MCF 10A (cell line): ENCODE data around the gene PIK3IP1. TPM values are rescaled to one million over a fixed set of nuclear protein-coding genes. Genes with fewer than 3 reads are reported as not detected.
A peak's percentile ranks its signal among the peaks of the same experiment; 100 is the strongest.

Experiments used
- BruUV-seq: library from RNA; stranded (reverse); fragments of 400-500 nt; replicated peaks from 2 replicates; lab custom pipeline; 2021; lab: Mats Ljungman, UMichigan
- CTCF ChIA-PET: fragments of 300-600 bp; sonication (Branson Sonifier 250); formaldehyde crosslinking; extraction: SDS; loops from one replicate; lab custom pipeline; 2021; ENCODE audit warnings: antibody characterized with exemption, inconsistent platforms; lab: Yijun Ruan, JAX
- POLR2A ChIA-PET: fragments of 300-600, 350-650 bp; sonication (Branson Sonifier 250); formaldehyde crosslinking; extraction: SDS; loops from one replicate; lab custom pipeline; 2020; ENCODE audit warnings: antibody characterized with exemption, inconsistent platforms; lab: Yijun Ruan, JAX
- DNase-seq: peaks from one replicate; pipeline ENCODE4 v3.0.0-alpha.2; 2018; ENCODE audit not compliant: unreplicated experiment
- H3K27ac Mint-ChIP-seq: one replicate; pipeline ENCODE4 v1.8.0; 2022; ENCODE audit warnings: mild to moderate bottlenecking, low read depth, mixed read lengths; ENCODE audit not compliant: unreplicated experiment
- H3K27me3 Mint-ChIP-seq: one replicate; pipeline ENCODE4 v1.8.0; 2022; ENCODE audit warnings: mixed read lengths; ENCODE audit not compliant: insufficient read depth, unreplicated experiment
- H3K36me3 Mint-ChIP-seq: one replicate; pipeline ENCODE4 v1.8.0; 2022; ENCODE audit warnings: mild to moderate bottlenecking, moderate library complexity, mixed read lengths; ENCODE audit not compliant: insufficient read depth, unreplicated experiment
- H3K4me1 Mint-ChIP-seq: one replicate; pipeline ENCODE4 v1.8.0; 2022; ENCODE audit warnings: mixed read lengths; ENCODE audit not compliant: insufficient read depth, unreplicated experiment
- H3K4me3 Mint-ChIP-seq: one replicate; pipeline ENCODE4 v1.8.0; 2022; ENCODE audit warnings: mild to moderate bottlenecking, moderate library complexity, mixed read lengths; ENCODE audit not compliant: unreplicated experiment
- H3K9me3 Mint-ChIP-seq: one replicate; pipeline ENCODE4 v1.8.0; 2022; ENCODE audit warnings: mixed read lengths; ENCODE audit not compliant: unreplicated experiment
- CTCF ChIP-seq: fragments of 200-600 bp; IDR thresholded peaks from one replicate; pipeline ENCODE4 v1.8.0; 2022; ENCODE audit warnings: antibody characterized with exemption, mild to moderate bottlenecking; ENCODE audit not compliant: unreplicated experiment
- intact Hi-C: fragments of 100-400 bp; cut with micrococcal nuclease; formaldehyde crosslinking; loops from 2 replicates; pipeline ENCODE4 v1.14.1; 2022
- total RNA-seq: library from RNA; stranded (reverse); gene quantifications from 2 replicates; pipeline ENCODE4 v1.2.3, GENCODE V29; 2022

Gene PIK3IP1
- total RNA-seq, 1 experiment from 2014 or later: 0.93 TPM

GRCh38 chr22:31279821-31280505, 12.3 kb downstream of the PIK3IP1 start:
- BruUV-seq: no TSS peak
- Mint-ChIP-seq H3K36me3 (peaks cover 77% of the 10 kb centered on the region), H3K9me3 (no peaks in the 10 kb centered on the region), H3K27me3 (no peaks in the 10 kb centered on the region), H3K4me3 (no peak overlapping the region), H3K27ac (peak overlapping the region; percentile 17), H3K4me1 (peaks cover 11% of the 10 kb centered on the region)
- no peak for TF ChIP-seq CTCF
- ChIA-PET POLR2A (interaction anchor here (0.7 to 5.1 kb wide), 7 partner anchors 9 to 58 kb away, joined by 3 to 43 read pairs (median 7); partner anchors contain the start of gene PIK3IP1), CTCF (interaction anchor here (0.8 to 1.9 kb wide), 3 partner anchors 12 to 172 kb away, joined by 3 to 4 read pairs (median 3); partner anchors contain the start of gene SELENOM)
- DNase-seq: no peak
- intact Hi-C loops: no loop called here

- peaks cover 84% of the 10 kb centered on the region for H3K36me3 Mint-ChIP-seq
- ChIA-PET POLR2A (interaction anchor here (1.0 to 5.1 kb wide), 8 partner anchors 9 to 61 kb away, joined by 3 to 43 read pairs (median 6); partner anchors contain the start of gene PIK3IP1), CTCF (interaction anchor here (0.8 to 1.9 kb wide), 3 partner anchors 12 to 172 kb away, joined by 3 to 4 read pairs (median 3); partner anchors contain the start of gene SELENOM)
These were observed 13.0 kb downstream of the PIK3IP1 start for GRCh38 chr22:31279327-31279669.

GRCh38 chr22:31278626-31279326, 13.5 kb downstream of the PIK3IP1 start:
- Mint-ChIP-seq H3K27ac (no peak overlapping the region), H3K9me3 (no peaks in the 10 kb centered on the region), H3K27me3 (no peaks in the 10 kb centered on the region), H3K4me1 (peaks cover 11% of the 10 kb centered on the region), H3K4me3 (no peak overlapping the region), H3K36me3 (peaks cover 89% of the 10 kb centered on the region)
- no peak for DNase-seq
- no TSS peak for BruUV-seq
- no peak for TF ChIP-seq CTCF
- CTCF ChIA-PET: interaction anchor here (0.8 to 1.9 kb wide), 3 partner anchors 11 to 171 kb away, joined by 3 to 4 read pairs (median 3); partner anchors contain the start of gene SELENOM
- intact Hi-C loops: no loop called here
- POLR2A ChIA-PET: interaction anchor here (1.0 to 5.1 kb wide), 9 partner anchors 8 to 60 kb away, joined by 3 to 43 read pairs (median 7); partner anchors contain the start of gene PIK3IP1

More at GRCh38 chr22:31279327-31279669, 13.0 kb downstream of the PIK3IP1 start:
- DNase-seq: no peak
- TSS peak; percentile 2 for BruUV-seq
- TF ChIP-seq CTCF: no peak
- Mint-ChIP-seq H3K4me3 (no peak overlapping the region), H3K27me3 (no peaks in the 10 kb centered on the region), H3K9me3 (no peaks in the 10 kb centered on the region), H3K4me1 (peaks cover 11% of the 10 kb centered on the region), H3K27ac (peak overlapping the region; percentile 17)
- intact Hi-C loops: no loop called here

GRCh38 chr22:31278151-31278621, 14.1 kb downstream of the PIK3IP1 start:
- no peaks in the 10 kb centered on the region for H3K27me3 Mint-ChIP-seq
- TF ChIP-seq CTCF: no peak
- no TSS peak for BruUV-seq
- no peak overlapping the region for H3K4me3 Mint-ChIP-seq
- peaks cover 95% of the 10 kb centered on the region for H3K36me3 Mint-ChIP-seq
- H3K9me3 Mint-ChIP-seq: no peaks in the 10 kb centered on the region
- ChIA-PET CTCF (interaction anchor here (1.9 kb wide), 1 partner anchor 11 kb away, joined by 4 read pairs; no protein-coding TSS in a partner anchor), POLR2A (interaction anchor here (0.7 to 3.4 kb wide), 6 partner anchors 12 to 35 kb away, joined by 3 to 13 read pairs (median 6); no protein-coding TSS in a partner anchor)
- DNase-seq: no peak
- intact Hi-C loops: no loop called here
- no peak overlapping the region for H3K27ac Mint-ChIP-seq
- H3K4me1 Mint-ChIP-seq: peaks cover 11% of the 10 kb centered on the region
